ENCODE data around the gene SGPP2.

GRCh38 chr2:222603501-222603900 lies 179.2 kb downstream of the SGPP2 start:
- TF ChIP-seq POLR2A (IDR thresholded peaks at IDR 0.05; ENCODE audit: low read length) (no peak), GATA1 (IDR thresholded peaks at IDR 0.05; ENCODE audit: low read depth, low read length) (no peak)
